Spinal cord (tissue), 10 donors: Measurements from ENCODE around the gene MED4. TPM values are rescaled to one million over a fixed set of nuclear protein-coding genes. Genes with fewer than 3 reads are reported as not detected.

Source experiments
- DNase-seq, 6 donors: peaks; one replicate each; pipeline versions ENCODE4 v3.0.0 to v3.0.0-alpha.2; 2013 to 2015; ENCODE audit warnings: low spot score in 6 of 6, low read depth in 4 of 6
- H3K27ac ChIP-seq: one replicate; pipeline ENCODE4 v1.5.1; 2013; ENCODE audit warnings: low read depth, low read length, control low read depth
- H3K27me3 ChIP-seq: one replicate; pipeline ENCODE4 v1.6.1; 2013; ENCODE audit warnings: low read length; ENCODE audit not compliant: control insufficient read depth, insufficient read depth
- H3K36me3 ChIP-seq: one replicate; pipeline ENCODE4 v1.6.1; 2013; ENCODE audit warnings: low read length; ENCODE audit not compliant: control insufficient read depth, insufficient read depth
- H3K4me1 ChIP-seq: one replicate; pipeline ENCODE4 v1.6.1; 2013; ENCODE audit warnings: low read length; ENCODE audit not compliant: control insufficient read depth, insufficient read depth
- H3K4me3 ChIP-seq: one replicate; pipeline ENCODE4 v1.5.1; 2013; ENCODE audit warnings: low read depth, low read length, control low read depth
- H3K9me3 ChIP-seq: one replicate; pipeline ENCODE4 v1.6.1; 2013; ENCODE audit warnings: low read length; ENCODE audit not compliant: control insufficient read depth, insufficient read depth
- WGBS: methylation state at CpG from one replicate; pipeline ENCODE4 v1.1.5; 2013; ENCODE audit warnings: missing lambda C conversion rate; ENCODE audit not compliant: insufficient coverage; 5-methylcytosine and 5-hydroxymethylcytosine counted together
- long read RNA-seq, 4 donors: transcript quantifications; one replicate each; lab custom pipeline, GENCODE V29; 2026
- polyA plus RNA-seq, 2 donors: library from polyadenylated mRNA; unstranded; fragments of 120-200 nt; gene quantifications; one replicate each; pipeline ENCODE4 v1.2.1, GENCODE V29; 2013; ENCODE audit not compliant: insufficient read length in 2 of 2
- total RNA-seq, 2 donors: library from RNA; depleted of rRNA in 1 of 2; stranded (reverse); fragments of 120-200 nt in 1 of 2; fragments of >200 nt in 1 of 2; gene quantifications; one replicate each; pipeline versions ENCODE4 v1.2.3 to v1.2.4, GENCODE V29; 2013 to 2014
- donor health status: healthy.

The MED4 gene
- 10 to 100 TPM; 44.7 to 44.9 TPM for total RNA-seq
- polyA plus RNA-seq: 10 to 100 TPM; 63.2 to 73.7 TPM
- long read RNA-seq, donor 1, transcript MED4-202 (7 exons, 931 nt): minor isoform, 8 of 78 reads
- long read RNA-seq, donor 1, transcript MED4-201 (7 exons, 2,022 nt): major isoform, 45 of 78 reads
- long read RNA-seq, donor 1, partial matches to known transcripts: 25 of 78 reads
- long read RNA-seq, donor 1, other reads (novel, unspliced or antisense): 0 of 78 reads
- long read RNA-seq, donor 2, transcript MED4-201 (7 exons, 2,022 nt): major isoform, 9 of 32 reads
- long read RNA-seq, donor 2, partial matches to known transcripts: 20 of 32 reads
- long read RNA-seq, donor 2, other reads (novel, unspliced or antisense): 0 of 32 reads
- long read RNA-seq, donor 3, transcript MED4-201 (7 exons, 2,022 nt): major isoform, 13 of 32 reads
- long read RNA-seq, donor 3, partial matches to known transcripts: 17 of 32 reads
- long read RNA-seq, donor 3, other reads (novel, unspliced or antisense): 0 of 32 reads
- long read RNA-seq, donor 4, transcript MED4-201 (7 exons, 2,022 nt): major isoform, 39 of 114 reads
- long read RNA-seq, donor 4, transcript MED4-202 (7 exons, 931 nt): minor isoform, 14 of 114 reads
- long read RNA-seq, donor 4, partial matches to known transcripts: 61 of 114 reads
- long read RNA-seq, donor 4, other reads (novel, unspliced or antisense): 0 of 114 reads

- peak; percentile 92 to 99 (median 94) for DNase-seq
- no peaks in the 10 kb centered on the region for H3K27me3 ChIP-seq
- H3K36me3 ChIP-seq: peaks cover 3% of the 10 kb centered on the region
- no peaks in the 10 kb centered on the region for H3K9me3 ChIP-seq
- H3K4me3 ChIP-seq: peak within 1 kb of the TSS; percentile 94
- peaks cover 3% of the 10 kb centered on the region for H3K4me1 ChIP-seq
- WGBS: 2% methylated on average over 46 of the region's 54 CpGs
- H3K27ac ChIP-seq: peak within 1 kb of the TSS; percentile 84
Observed at GRCh38 chr13:48094781-48095502, at the start of gene MED4. Gene MED4 (minus strand): TSS chr13:48095104. CDS start chr13:48095078, 26 bp downstream.

- DNase-seq: peak in 1 of 6 donors; percentile 16
- Histone ChIP-seq H3K36me3 (no peaks in the 10 kb centered on the region), H3K27ac (no peak overlapping the region), H3K9me3 (no peaks in the 10 kb centered on the region), H3K27me3 (no peaks in the 10 kb centered on the region), H3K4me1 (no peaks in the 10 kb centered on the region), H3K4me3 (no peak overlapping the region)
- WGBS: 93% methylated on average over 4 of the region's 7 CpGs
Observed at GRCh38 chr13:48144413-48145035, 49.6 kb upstream of the MED4 start.

- Histone ChIP-seq H3K4me3 (no peak overlapping the region), H3K9me3 (no peaks in the 10 kb centered on the region), H3K27me3 (no peaks in the 10 kb centered on the region), H3K27ac (no peak overlapping the region), H3K36me3 (no peaks in the 10 kb centered on the region), H3K4me1 (no peaks in the 10 kb centered on the region)
- no peak for DNase-seq
- WGBS: 100% methylated on average over 3 of the region's 3 CpGs
Observed at GRCh38 chr13:48142436-48142835, 47.5 kb upstream of the MED4 start.

- no peak for DNase-seq
- Histone ChIP-seq H3K36me3 (no peaks in the 10 kb centered on the region), H3K27me3 (no peaks in the 10 kb centered on the region), H3K4me1 (no peaks in the 10 kb centered on the region), H3K27ac (no peak overlapping the region), H3K4me3 (no peak overlapping the region), H3K9me3 (no peaks in the 10 kb centered on the region)
- WGBS: no CpG with 5 or more reads among the region's 4 CpGs
Observed at GRCh38 chr13:48138270-48138669, 43.4 kb upstream of the MED4 start.

- no peak overlapping the region for H3K27ac ChIP-seq
- H3K36me3 ChIP-seq: no peaks in the 10 kb centered on the region
- H3K4me3 ChIP-seq: no peak overlapping the region
- no peaks in the 10 kb centered on the region for H3K9me3 ChIP-seq
- DNase-seq: no peak
- no peaks in the 10 kb centered on the region for H3K27me3 ChIP-seq
- no CpG with 5 or more reads among the region's 3 CpGs for WGBS
- no peaks in the 10 kb centered on the region for H3K4me1 ChIP-seq
Observed at GRCh38 chr13:48132961-48133360, 38.1 kb upstream of the MED4 start.

GRCh38 chr13:48131533-48131932, 36.6 kb upstream of the MED4 start:
- H3K27me3 ChIP-seq: no peaks in the 10 kb centered on the region
- no peaks in the 10 kb centered on the region for H3K36me3 ChIP-seq
- WGBS: no CpG with 5 or more reads among the region's 2 CpGs
- H3K9me3 ChIP-seq: no peaks in the 10 kb centered on the region
- H3K4me1 ChIP-seq: peaks cover 4% of the 10 kb centered on the region
- peak in 1 of 6 donors; percentile 17 for DNase-seq
- no peak overlapping the region for H3K27ac ChIP-seq
- H3K4me3 ChIP-seq: no peak overlapping the region

- H3K27me3 ChIP-seq: no peaks in the 10 kb centered on the region
- no peaks in the 10 kb centered on the region for H3K36me3 ChIP-seq
- H3K4me3 ChIP-seq: no peak overlapping the region
- WGBS: 14% methylated on average over 3 of the region's 5 CpGs
- H3K4me1 ChIP-seq: peaks cover 13% of the 10 kb centered on the region
- H3K27ac ChIP-seq: peak overlapping the region; percentile 59
- DNase-seq: peak in 5 of 6 donors; percentile 24 to 85 (median 37)
- H3K9me3 ChIP-seq: no peaks in the 10 kb centered on the region
Observed at GRCh38 chr13:48126944-48127830, 32.3 kb upstream of the MED4 start.

- H3K36me3 ChIP-seq: no peaks in the 10 kb centered on the region
- peak in 3 of 6 donors; percentile 17 to 78 (median 35) for DNase-seq
- no peak overlapping the region for H3K4me3 ChIP-seq
- no peaks in the 10 kb centered on the region for H3K9me3 ChIP-seq
- H3K27ac ChIP-seq: peak overlapping the region; percentile 59
- peaks cover 13% of the 10 kb centered on the region for H3K4me1 ChIP-seq
- WGBS: 42% methylated on average over 7 of the region's 7 CpGs
- H3K27me3 ChIP-seq: no peaks in the 10 kb centered on the region
Observed at GRCh38 chr13:48125794-48126228, 30.9 kb upstream of the MED4 start.
